NK-92 (cell line): ENCODE results near the gene ZSCAN5A.
"Not testable (repeated sequence)": the region's sequence is repeated elsewhere in the genome, so short reads cannot be mapped to it uniquely, and the experiment has no call there.

Experiments used
- DNase-seq: peaks from one replicate; lab custom pipeline; 2025; ENCODE audit not compliant: unreplicated experiment; lab: John Stamatoyannopoulos, UW

The ZSCAN5A gene

GRCh38 chr19:56273563-56274117 lies 41.0 kb downstream of the ZSCAN5A start:
- DNase-seq: no peak

GRCh38 chr19:56272161-56272798 lies 42.4 kb downstream of the ZSCAN5A start, which contains the start of gene EDDM13:
Gene EDDM13 (plus strand): TSS chr19:56272748. CDS start chr19:56272835, 87 bp downstream.
- no peak for DNase-seq

- no peak for DNase-seq
Observed at GRCh38 chr19:56271151-56271550, 43.5 kb downstream of the ZSCAN5A start.

- DNase-seq: no peak
Observed at GRCh38 chr19:56270676-56271075, 44.0 kb downstream of the ZSCAN5A start.

GRCh38 chr19:56269348-56269747 lies 45.3 kb downstream of the ZSCAN5A start:
- DNase-seq: no peak

GRCh38 chr19:56266051-56266450 lies 48.6 kb downstream of the ZSCAN5A start:
- DNase-seq: no peak

- DNase-seq: no peak
Observed at GRCh38 chr19:56263319-56263718, 51.3 kb downstream of the ZSCAN5A start.

- DNase-seq: not testable (repeated sequence)
Observed at GRCh38 chr19:56261932-56262331, 52.7 kb downstream of the ZSCAN5A start.

- no peak for DNase-seq
Observed at GRCh38 chr19:56261145-56261544, 53.5 kb downstream of the ZSCAN5A start.

GRCh38 chr19:56258272-56258671 lies 56.4 kb downstream of the ZSCAN5A start:
- DNase-seq: no peak

GRCh38 chr19:56253737-56254136 lies 60.9 kb downstream of the ZSCAN5A start:
- DNase-seq: no peak

- no peak for DNase-seq
Observed at GRCh38 chr19:56252699-56253422, 61.8 kb downstream of the ZSCAN5A start.

- DNase-seq: not testable (repeated sequence)
Observed at GRCh38 chr19:56248736-56249338, 65.8 kb downstream of the ZSCAN5A start.

GRCh38 chr19:56245764-56246163 lies 68.9 kb downstream of the ZSCAN5A start:
- not testable (repeated sequence) for DNase-seq

- no peak for DNase-seq
Observed at GRCh38 chr19:56245121-56245740, 69.4 kb downstream of the ZSCAN5A start.

GRCh38 chr19:56223481-56223880 lies 91.2 kb downstream of the ZSCAN5A start:
- no peak for DNase-seq

GRCh38 chr19:56222901-56223300 lies 91.7 kb downstream of the ZSCAN5A start:
- DNase-seq: no peak

GRCh38 chr19:56221851-56222250 lies 92.8 kb downstream of the ZSCAN5A start:
- no peak for DNase-seq

- not testable (repeated sequence) for DNase-seq
Observed at GRCh38 chr19:56221442-56221841, 93.2 kb downstream of the ZSCAN5A start.

- no peak for DNase-seq
Observed at GRCh38 chr19:56218961-56219360, 95.7 kb downstream of the ZSCAN5A start.
